ENCODE measurements around the gene ZNF18. TPM values are rescaled to one million over a fixed set of nuclear protein-coding genes. Genes with fewer than 3 reads are reported as not detected.

Gene ZNF18
- polyA plus RNA-seq, 5 donors = 7.4 to 10.5 (median 8.8) TPM

Other genes starting within 250 kb of the ZNF18 start
- 10 to 100 TPM; 28.6 to 41.7 (median 34.6) TPM for gene MAP2K4, start 23.4 kb upstream of the ZNF18 start, polyA plus RNA-seq (ENCODE audit: insufficient read depth in 1 of 5, insufficient read length in 5 of 5, low replicate concordance in 1 of 5)